GM19035 (cell line): ENCODE results near the gene UTP4.

ENCODE experiments used
- ATAC-seq: cut with Tn5 transposase; IDR thresholded peaks from one replicate; pipeline ENCODE4 v1.9.1; 2021; ENCODE audit not compliant: unreplicated experiment

The UTP4 gene

GRCh38 chr16:69201291-69201690 is 68.8 kb downstream of the UTP4 start:
- ATAC-seq: no peak

DNA sequence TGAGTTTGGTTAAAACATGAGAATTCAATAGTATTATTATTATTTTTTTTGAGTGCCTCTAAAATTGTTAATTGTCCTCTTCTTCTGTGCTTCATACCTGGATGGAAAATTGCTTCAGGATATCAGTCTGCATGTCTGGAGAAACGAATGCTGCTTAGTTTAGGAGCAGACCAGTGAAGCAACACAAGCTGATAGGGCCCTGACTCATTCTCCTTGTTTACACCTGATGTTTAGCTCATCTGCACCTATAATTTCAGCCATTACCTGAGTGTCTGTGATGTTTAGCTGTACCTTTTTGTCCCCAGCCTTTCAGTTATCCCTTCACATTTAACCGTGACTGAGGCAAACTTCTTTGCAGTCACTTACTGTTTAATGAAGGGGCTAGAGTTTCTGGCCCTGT is 69.3 kb downstream of the UTP4 start:
- no peak for ATAC-seq

- no peak for ATAC-seq
Measured at GRCh38 chr16:69204172-69204571, 71.7 kb downstream of the UTP4 start.

- no peak for ATAC-seq
Measured at GRCh38 chr16:69209735-69210134, 77.3 kb downstream of the UTP4 start.

- no peak for ATAC-seq
Measured at GRCh38 chr16:69217433-69217832, 85.0 kb downstream of the UTP4 start.
